ENCODE measurements around the gene LDHD. TPM values are rescaled to one million over a fixed set of nuclear protein-coding genes. Genes with fewer than 3 reads are reported as not detected.

LDHD gene
- total RNA-seq, 1 donor from 2014 or later = 16.8 TPM

Other genes starting within 250 kb of the LDHD start
- 36.6 TPM for gene WDR59, start 131.7 kb downstream of the LDHD start, total RNA-seq
- 31.3 TPM for gene ZNRF1, start 117.8 kb downstream of the LDHD start, total RNA-seq
- 14.3 TPM for gene ZFP1, start 31.7 kb upstream of the LDHD start, total RNA-seq
- not detected for gene CTRB2, start 90.4 kb upstream of the LDHD start, total RNA-seq
- 1.0 TPM for gene CTRB1, start 102.2 kb upstream of the LDHD start, total RNA-seq
- gene BCAR1, start 134.8 kb upstream of the LDHD start, total RNA-seq = 54.8 TPM

Data from tongue (tissue), 1 donor.